ENCODE data around the gene MYO7A.

DNA sequence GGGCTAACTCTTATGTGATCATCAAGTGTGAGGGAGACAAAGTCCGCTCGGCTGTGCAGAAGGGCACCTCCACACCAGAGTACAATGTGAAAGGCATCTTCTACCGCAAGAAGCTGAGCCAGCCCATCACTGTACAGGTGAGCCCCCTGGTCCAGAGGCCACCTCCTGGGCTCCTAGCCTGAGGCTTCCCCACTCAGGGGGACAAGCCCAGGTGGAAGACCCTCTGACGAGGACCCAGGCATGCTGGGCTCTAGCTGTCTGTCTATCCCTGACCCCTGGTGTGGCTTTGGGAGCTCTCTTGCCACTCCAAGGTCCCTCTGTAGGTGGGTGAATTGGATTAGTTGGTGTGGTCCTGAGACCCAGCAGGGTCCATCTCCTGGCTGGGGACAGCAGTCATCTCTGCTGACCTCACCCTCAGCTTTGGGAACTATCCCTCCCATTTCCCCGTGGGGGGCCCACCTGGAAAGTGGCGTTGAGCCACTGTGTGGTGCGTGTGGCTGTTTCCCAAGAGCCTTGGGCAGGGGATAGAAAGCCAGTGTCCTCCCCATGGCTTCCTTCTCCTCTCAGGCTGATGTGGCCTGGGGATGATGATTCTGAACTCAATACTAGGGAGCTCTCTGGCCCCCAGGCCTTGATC lies 5.4 kb upstream of the MYO7A start:
- TF ChIP-seq POLR2AphosphoS5 (IDR thresholded peaks at IDR 0.05; ENCODE audit: insufficient read depth, low read depth, low read length), result no peak
- TF ChIP-seq, protein P1, sequence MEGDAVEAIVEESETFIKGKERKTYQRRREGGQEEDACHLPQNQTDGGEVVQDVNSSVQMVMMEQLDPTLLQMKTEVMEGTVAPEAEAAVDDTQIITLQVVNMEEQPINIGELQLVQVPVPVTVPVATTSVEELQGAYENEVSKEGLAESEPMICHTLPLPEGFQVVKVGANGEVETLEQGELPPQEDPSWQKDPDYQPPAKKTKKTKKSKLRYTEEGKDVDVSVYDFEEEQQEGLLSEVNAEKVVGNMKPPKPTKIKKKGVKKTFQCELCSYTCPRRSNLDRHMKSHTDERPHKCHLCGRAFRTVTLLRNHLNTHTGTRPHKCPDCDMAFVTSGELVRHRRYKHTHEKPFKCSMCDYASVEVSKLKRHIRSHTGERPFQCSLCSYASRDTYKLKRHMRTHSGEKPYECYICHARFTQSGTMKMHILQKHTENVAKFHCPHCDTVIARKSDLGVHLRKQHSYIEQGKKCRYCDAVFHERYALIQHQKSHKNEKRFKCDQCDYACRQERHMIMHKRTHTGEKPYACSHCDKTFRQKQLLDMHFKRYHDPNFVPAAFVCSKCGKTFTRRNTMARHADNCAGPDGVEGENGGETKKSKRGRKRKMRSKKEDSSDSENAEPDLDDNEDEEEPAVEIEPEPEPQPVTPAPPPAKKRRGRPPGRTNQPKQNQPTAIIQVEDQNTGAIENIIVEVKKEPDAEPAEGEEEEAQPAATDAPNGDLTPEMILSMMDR (IDR thresholded peaks at IDR 0.05; ENCODE audit: extremely low read depth in 1 of 2, insufficient read depth in 1 of 2, low read depth in 1 of 2, low read length in 2 of 2), result no peak
- no peak for TF ChIP-seq POLR2A (IDR thresholded peaks at IDR 0.05; ENCODE audit: low read depth, low read length)
- no peak for TF ChIP-seq MYC (IDR thresholded peaks at IDR 0.05; ENCODE audit: low read depth, low read length)
- no peak for TF ChIP-seq EZH2 (IDR thresholded peaks at IDR 0.05; ENCODE audit: borderline replicate concordance, low read depth, low read length, severe bottlenecking)
- TF ChIP-seq FOS (IDR thresholded peaks at IDR 0.05; ENCODE audit: borderline replicate concordance, insufficient read depth, low read length), result no peak

Measured in endothelial cell of umbilical vein (primary cell).